Neural cell (in vitro differentiated cells): ENCODE data around the gene PAAF1.

Source experiments
- CTCF ChIP-seq: fragments of 450-650 bp; IDR thresholded peaks from 2 replicates; pipeline ENCODE4 v1.5.1; 2014; ENCODE audit warnings: antibody characterized with exemption, mild to moderate bottlenecking, moderate library complexity; ENCODE audit not compliant: poor library complexity, severe bottlenecking
- EP300 ChIP-seq: fragments of 450-650 bp; conservative IDR thresholded peaks from 2 replicates; pipeline ENCODE4 v1.6.1; 2014; ENCODE audit warnings: antibody characterized with exemption, mild to moderate bottlenecking, moderate library complexity; ENCODE audit not compliant: poor library complexity, severe bottlenecking
- EZH2 ChIP-seq: fragments of 200-600, 300-800 bp; shearing (Covaris generic), sonication (generic); IDR thresholded peaks from 2 replicates; pipeline ENCODE4 v1.6.1; 2014; ENCODE audit warnings: antibody characterized with exemption, low read length, borderline replicate concordance, mild to moderate bottlenecking; ENCODE audit not compliant: insufficient read depth, poor library complexity, severe bottlenecking
- MXI1 ChIP-seq: fragments of 450-650 bp; conservative IDR thresholded peaks from 2 replicates; pipeline ENCODE4 v1.6.1; 2014; ENCODE audit warnings: antibody characterized with exemption, mild to moderate bottlenecking; ENCODE audit not compliant: poor library complexity, severe bottlenecking
- POLR2AphosphoS5 ChIP-seq: IDR thresholded peaks from 2 replicates; pipeline ENCODE4 v1.6.1; 2012
- RAD21 ChIP-seq: fragments of 450-650 bp; conservative IDR thresholded peaks from 2 replicates; pipeline ENCODE4 v1.6.1; 2014; ENCODE audit warnings: antibody characterized with exemption, mild to moderate bottlenecking, moderate library complexity
- SMC3 ChIP-seq: fragments of 450-650 bp; conservative IDR thresholded peaks from 2 replicates; pipeline ENCODE4 v1.6.1; 2014; ENCODE audit warnings: antibody characterized with exemption, mild to moderate bottlenecking, moderate library complexity; ENCODE audit not compliant: poor library complexity
- TAF1 ChIP-seq: IDR thresholded peaks from 2 replicates; pipeline ENCODE4 v1.6.1; 2012; ENCODE audit warnings: low read depth
- TF ChIP-seq, protein P1 (sequence below): IDR thresholded peaks from 2 replicates; pipeline ENCODE4 v1.6.1; 2012; ENCODE audit warnings: borderline replicate concordance

DNA sequence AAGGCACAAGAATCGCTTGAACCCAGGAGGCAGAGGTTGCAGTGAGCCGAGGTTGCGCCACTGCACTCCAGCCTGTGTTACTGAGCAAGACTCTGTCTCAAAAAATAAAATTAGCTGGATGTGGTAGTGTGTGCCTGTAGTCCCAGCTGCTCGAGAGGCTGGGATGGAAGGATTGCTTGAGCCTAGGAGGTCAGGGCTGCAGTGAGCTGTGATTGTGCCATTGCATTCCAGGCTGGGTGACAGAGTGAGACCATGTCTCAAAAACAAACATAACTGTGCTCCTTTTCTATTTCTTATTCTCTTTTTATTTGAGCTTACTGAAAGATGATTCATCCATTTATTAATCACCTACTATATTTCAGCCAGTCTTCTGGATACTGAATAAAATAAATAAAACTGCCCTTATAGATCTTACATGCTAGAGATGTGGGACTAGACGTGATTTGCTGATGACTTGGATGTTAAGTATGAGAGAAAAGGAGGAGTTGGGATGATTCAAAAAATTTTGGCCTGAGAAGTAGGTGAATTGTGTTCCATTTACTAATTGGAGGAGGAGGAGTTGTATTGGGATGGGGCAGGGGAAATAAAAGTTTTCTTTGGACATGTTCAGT, 18.0 kb downstream of the PAAF1 start:
- TF ChIP-seq EZH2 (no peak), RAD21 (no peak), CTCF (no peak), TAF1 (no peak), POLR2AphosphoS5 (no peak), SMC3 (no peak), EP300 (no peak), MXI1 (no peak)
- TF ChIP-seq, protein P1, sequence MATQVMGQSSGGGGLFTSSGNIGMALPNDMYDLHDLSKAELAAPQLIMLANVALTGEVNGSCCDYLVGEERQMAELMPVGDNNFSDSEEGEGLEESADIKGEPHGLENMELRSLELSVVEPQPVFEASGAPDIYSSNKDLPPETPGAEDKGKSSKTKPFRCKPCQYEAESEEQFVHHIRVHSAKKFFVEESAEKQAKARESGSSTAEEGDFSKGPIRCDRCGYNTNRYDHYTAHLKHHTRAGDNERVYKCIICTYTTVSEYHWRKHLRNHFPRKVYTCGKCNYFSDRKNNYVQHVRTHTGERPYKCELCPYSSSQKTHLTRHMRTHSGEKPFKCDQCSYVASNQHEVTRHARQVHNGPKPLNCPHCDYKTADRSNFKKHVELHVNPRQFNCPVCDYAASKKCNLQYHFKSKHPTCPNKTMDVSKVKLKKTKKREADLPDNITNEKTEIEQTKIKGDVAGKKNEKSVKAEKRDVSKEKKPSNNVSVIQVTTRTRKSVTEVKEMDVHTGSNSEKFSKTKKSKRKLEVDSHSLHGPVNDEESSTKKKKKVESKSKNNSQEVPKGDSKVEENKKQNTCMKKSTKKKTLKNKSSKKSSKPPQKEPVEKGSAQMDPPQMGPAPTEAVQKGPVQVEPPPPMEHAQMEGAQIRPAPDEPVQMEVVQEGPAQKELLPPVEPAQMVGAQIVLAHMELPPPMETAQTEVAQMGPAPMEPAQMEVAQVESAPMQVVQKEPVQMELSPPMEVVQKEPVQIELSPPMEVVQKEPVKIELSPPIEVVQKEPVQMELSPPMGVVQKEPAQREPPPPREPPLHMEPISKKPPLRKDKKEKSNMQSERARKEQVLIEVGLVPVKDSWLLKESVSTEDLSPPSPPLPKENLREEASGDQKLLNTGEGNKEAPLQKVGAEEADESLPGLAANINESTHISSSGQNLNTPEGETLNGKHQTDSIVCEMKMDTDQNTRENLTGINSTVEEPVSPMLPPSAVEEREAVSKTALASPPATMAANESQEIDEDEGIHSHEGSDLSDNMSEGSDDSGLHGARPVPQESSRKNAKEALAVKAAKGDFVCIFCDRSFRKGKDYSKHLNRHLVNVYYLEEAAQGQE, result no peak
